Smooth muscle cell (in vitro differentiated cells): ENCODE measurements around the gene LGALS9B. TPM values are rescaled to one million over a fixed set of nuclear protein-coding genes. Genes with fewer than 3 reads are reported as not detected.
"Not testable (repeated sequence)": the region's sequence is repeated elsewhere in the genome, so short reads cannot be mapped to it uniquely, and the experiment has no call there.

ENCODE experiments used
- DNase-seq: peaks from one replicate; lab custom pipeline; 2025; ENCODE audit not compliant: unreplicated experiment; lab: John Stamatoyannopoulos, UW
- H2AFZ ChIP-seq: fragments of 200-600 bp; sonication (generic); 2 replicates; pipeline ENCODE4 v1.6.0; 2016; ENCODE audit warnings: antibody characterized with exemption, low read depth, mild to moderate bottlenecking
- H3F3A ChIP-seq: fragments of 200-600 bp; sonication (generic); 2 replicates; pipeline ENCODE4 v1.6.0; 2017; ENCODE audit warnings: antibody characterized with exemption, low read depth
- H3K27ac ChIP-seq: fragments of 200-600 bp; sonication (generic); 2 replicates; pipeline ENCODE4 v1.5.1; 2016; ENCODE audit warnings: low read depth, mild to moderate bottlenecking
- H3K27me3 ChIP-seq: fragments of 200-600 bp; sonication (generic); 2 replicates; pipeline ENCODE4 v1.6.1; 2016; ENCODE audit warnings: low read depth, mild to moderate bottlenecking
- H3K36me3 ChIP-seq: fragments of 200-600 bp; sonication (generic); 2 replicates; pipeline ENCODE4 v1.5.1; 2016; ENCODE audit warnings: low read depth
- H3K4me1 ChIP-seq: fragments of 200-600 bp; sonication (generic); 2 replicates; pipeline ENCODE4 v1.5.1; 2016; ENCODE audit warnings: low read depth
- H3K4me2 ChIP-seq: fragments of 200-600 bp; sonication (generic); 2 replicates; pipeline ENCODE4 v1.6.0; 2016; ENCODE audit warnings: mild to moderate bottlenecking
- H3K4me3 ChIP-seq: fragments of 200-600 bp; sonication (generic); 2 replicates; pipeline ENCODE4 v1.5.1; 2016; ENCODE audit warnings: mild to moderate bottlenecking
- H3K79me2 ChIP-seq: fragments of 200-600 bp; sonication (generic); 2 replicates; pipeline ENCODE4 v1.6.0; 2016; ENCODE audit warnings: low read depth, mild to moderate bottlenecking
- H3K9ac ChIP-seq: fragments of 200-600 bp; sonication (generic); 2 replicates; pipeline ENCODE4 v1.6.0; 2016; ENCODE audit warnings: low read depth
- H3K9me3 ChIP-seq: fragments of 200-600 bp; sonication (generic); replicated peaks from 2 replicates; pipeline ENCODE4 v1.5.1; 2016; ENCODE audit warnings: low read depth
- H4K20me1 ChIP-seq: fragments of 200-600 bp; sonication (generic); 2 replicates; pipeline ENCODE4 v1.6.0; 2016; ENCODE audit warnings: low read depth
- WGBS: methylation state at CpG from one replicate; pipeline ENCODE4 v1.1.7; 2016; ENCODE audit warnings: low lambda C conversion rate; 5-methylcytosine and 5-hydroxymethylcytosine counted together
- polyA plus RNA-seq: library from polyadenylated mRNA; unstranded; fragments of >200 nt; fragmentation: Nextera tagmentation; extraction: Ambion mirVana; gene quantifications from 2 replicates; pipeline ENCODE4 v1.2.1, GENCODE V29; 2016
- total RNA-seq: library from RNA; depleted of rRNA; stranded (reverse); fragments of >200 nt; gene quantifications from 2 replicates; pipeline ENCODE4 v1.2.3, GENCODE V29; 2014
- TF ChIP-seq, protein P1 (sequence below): fragments of 200-600 bp; sonication (generic); IDR thresholded peaks from 2 replicates; pipeline ENCODE4 v1.5.1; 2017; ENCODE audit warnings: borderline replicate concordance, mild to moderate bottlenecking, antibody characterized with exemption; ENCODE audit not compliant: insufficient read depth, poor library complexity, severe bottlenecking

LGALS9B gene
- total and polyA plus RNA-seq, 2 experiments from 2014 or later, result 0.90 to 1.3 TPM

DNA sequence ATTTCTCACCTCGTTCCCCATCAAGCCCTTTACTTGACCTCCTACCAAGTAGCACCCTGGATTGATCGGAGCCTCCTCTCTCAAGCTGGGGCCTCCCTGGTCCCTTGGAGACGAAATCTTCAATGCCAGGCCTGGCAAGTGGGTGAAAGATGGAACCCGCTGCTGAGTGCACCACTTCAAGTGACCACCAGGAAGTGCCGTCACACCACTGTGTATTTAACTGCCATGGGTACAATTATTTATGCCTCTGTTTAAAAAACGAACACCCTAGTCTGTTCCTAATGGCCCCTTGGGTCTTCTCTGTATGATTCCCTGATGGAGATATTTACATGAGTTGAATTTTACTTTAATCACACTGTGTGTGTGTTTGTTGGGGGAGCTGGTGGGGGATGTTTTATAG is 20.4 kb downstream of the LGALS9B start:
- TF ChIP-seq, protein P1, sequence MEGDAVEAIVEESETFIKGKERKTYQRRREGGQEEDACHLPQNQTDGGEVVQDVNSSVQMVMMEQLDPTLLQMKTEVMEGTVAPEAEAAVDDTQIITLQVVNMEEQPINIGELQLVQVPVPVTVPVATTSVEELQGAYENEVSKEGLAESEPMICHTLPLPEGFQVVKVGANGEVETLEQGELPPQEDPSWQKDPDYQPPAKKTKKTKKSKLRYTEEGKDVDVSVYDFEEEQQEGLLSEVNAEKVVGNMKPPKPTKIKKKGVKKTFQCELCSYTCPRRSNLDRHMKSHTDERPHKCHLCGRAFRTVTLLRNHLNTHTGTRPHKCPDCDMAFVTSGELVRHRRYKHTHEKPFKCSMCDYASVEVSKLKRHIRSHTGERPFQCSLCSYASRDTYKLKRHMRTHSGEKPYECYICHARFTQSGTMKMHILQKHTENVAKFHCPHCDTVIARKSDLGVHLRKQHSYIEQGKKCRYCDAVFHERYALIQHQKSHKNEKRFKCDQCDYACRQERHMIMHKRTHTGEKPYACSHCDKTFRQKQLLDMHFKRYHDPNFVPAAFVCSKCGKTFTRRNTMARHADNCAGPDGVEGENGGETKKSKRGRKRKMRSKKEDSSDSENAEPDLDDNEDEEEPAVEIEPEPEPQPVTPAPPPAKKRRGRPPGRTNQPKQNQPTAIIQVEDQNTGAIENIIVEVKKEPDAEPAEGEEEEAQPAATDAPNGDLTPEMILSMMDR, result peak; percentile 37
- not testable (repeated sequence) for H3K79me2 ChIP-seq, H2AFZ ChIP-seq, H3K4me1 ChIP-seq, H3K9ac ChIP-seq, H3K4me3 ChIP-seq, H3K9me3 ChIP-seq, DNase-seq, H3K27me3 ChIP-seq, H3K36me3 ChIP-seq, H4K20me1 ChIP-seq, H3K4me2 ChIP-seq, H3F3A ChIP-seq, H3K27ac ChIP-seq
- 76% methylated on average over 6 of the region's 6 CpGs for WGBS

DNA sequence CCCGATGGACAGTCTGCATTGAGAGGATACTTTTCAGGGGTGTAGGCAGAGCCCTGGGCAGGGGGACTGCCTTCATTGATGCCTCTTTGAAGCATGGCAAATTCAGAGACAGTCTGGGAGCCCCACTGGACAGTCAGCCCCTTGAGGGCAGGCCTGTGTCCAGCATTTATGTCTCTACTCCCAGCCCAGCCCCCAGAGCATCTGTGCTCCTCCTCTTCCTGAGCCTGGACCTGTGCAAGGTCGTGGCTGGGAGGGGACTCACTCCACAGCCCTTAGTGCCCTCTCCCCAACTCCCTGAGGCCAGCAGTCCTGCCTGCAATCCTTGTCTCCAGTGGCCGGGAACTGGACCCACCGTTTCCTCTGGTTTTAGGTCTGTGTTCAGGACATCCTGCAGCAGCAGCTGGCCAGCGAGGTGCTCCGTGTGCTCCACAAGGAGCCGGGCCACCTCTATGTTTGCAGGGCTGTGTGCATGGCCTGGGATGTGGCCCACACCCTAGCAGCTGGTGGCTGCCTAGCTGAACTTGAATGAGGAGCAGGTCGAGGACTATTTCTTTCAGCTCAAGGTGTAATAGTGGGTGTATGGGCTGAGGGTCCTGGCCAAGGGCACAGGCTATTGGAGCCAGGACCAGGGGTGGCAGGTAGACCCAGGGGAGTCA is 22.6 kb downstream of the LGALS9B start:
- not testable (repeated sequence) for H3K4me2 ChIP-seq, H3K4me1 ChIP-seq, H3K79me2 ChIP-seq, H3K27ac ChIP-seq, H4K20me1 ChIP-seq, H3K4me3 ChIP-seq, H3K9me3 ChIP-seq, H3K36me3 ChIP-seq, DNase-seq, H3K27me3 ChIP-seq, H3F3A ChIP-seq, H2AFZ ChIP-seq, H3K9ac ChIP-seq
- WGBS, result 100% methylated on average over 1 of the region's 8 CpGs

DNA sequence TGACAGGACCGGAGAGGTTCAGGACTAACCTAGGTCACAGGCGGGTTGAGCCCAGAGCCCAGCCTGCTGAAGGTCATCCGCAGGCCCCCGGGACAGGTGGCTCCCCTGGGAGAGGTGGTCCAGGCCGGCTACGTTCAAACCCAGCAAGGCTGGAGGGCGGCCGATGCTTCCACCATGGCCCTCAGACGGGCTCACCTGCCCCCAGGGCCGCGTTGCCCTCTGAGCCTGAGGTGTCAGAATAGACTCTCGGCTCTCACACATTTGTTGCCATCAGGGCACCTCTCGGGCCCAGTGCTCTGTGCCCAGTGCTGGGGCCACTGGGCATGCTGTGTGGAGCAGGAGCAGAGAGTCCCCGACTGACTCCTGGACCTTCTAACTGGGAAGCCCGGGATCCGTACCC is 23.2 kb downstream of the LGALS9B start:
- H3K27me3 ChIP-seq, H3K4me2 ChIP-seq, H3F3A ChIP-seq, H3K79me2 ChIP-seq, H3K9me3 ChIP-seq, H3K9ac ChIP-seq, H3K27ac ChIP-seq, DNase-seq, H3K4me1 ChIP-seq, H3K36me3 ChIP-seq, H2AFZ ChIP-seq, H4K20me1 ChIP-seq, H3K4me3 ChIP-seq: not testable (repeated sequence)
- 94% methylated on average over 16 of the region's 16 CpGs for whole genome bisulfite sequencing

DNA sequence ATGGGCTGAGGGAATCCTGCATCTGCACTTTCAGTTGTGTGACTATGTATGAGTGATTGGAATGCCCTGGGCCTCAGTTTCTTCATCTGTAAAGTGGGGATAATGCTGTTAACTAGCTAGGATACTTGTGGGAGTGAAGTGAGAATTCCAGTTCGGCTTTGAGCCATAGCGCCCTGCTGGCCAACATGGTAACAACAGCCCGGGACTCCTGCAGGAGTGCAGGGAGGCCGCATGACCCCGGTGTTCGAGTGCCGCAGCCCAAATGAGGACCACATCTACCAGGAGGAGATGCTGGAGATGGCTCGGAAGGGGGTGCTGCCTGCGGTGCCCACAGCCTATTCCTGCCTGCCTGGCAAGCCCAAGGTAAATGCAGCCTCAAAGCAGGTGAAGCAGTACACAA is 23.7 kb downstream of the LGALS9B start:
- H3K79me2 ChIP-seq, H2AFZ ChIP-seq, H4K20me1 ChIP-seq, H3K4me2 ChIP-seq, H3F3A ChIP-seq, H3K4me3 ChIP-seq, H3K36me3 ChIP-seq, H3K9ac ChIP-seq, H3K27me3 ChIP-seq, DNase-seq, H3K9me3 ChIP-seq, H3K27ac ChIP-seq, H3K4me1 ChIP-seq: not testable (repeated sequence)
- 59% methylated on average over 3 of the region's 9 CpGs for WGBS

GRCh38 chr17:20440665-20441064 is 26.7 kb downstream of the LGALS9B start:
- not testable (repeated sequence) for H3K9me3 ChIP-seq, H3K79me2 ChIP-seq, H3K4me2 ChIP-seq, H3K4me1 ChIP-seq, DNase-seq, H4K20me1 ChIP-seq, H3F3A ChIP-seq, H2AFZ ChIP-seq, H3K9ac ChIP-seq, H3K27ac ChIP-seq, H3K4me3 ChIP-seq, H3K36me3 ChIP-seq, H3K27me3 ChIP-seq
- 75% methylated on average over 3 of the region's 5 CpGs for WGBS

GRCh38 chr17:20435166-20435565 is 32.2 kb downstream of the LGALS9B start:
- H3K79me2 ChIP-seq, H3K9me3 ChIP-seq, H3F3A ChIP-seq, H4K20me1 ChIP-seq, H3K36me3 ChIP-seq, H3K4me2 ChIP-seq, H3K9ac ChIP-seq, H2AFZ ChIP-seq, DNase-seq, H3K4me3 ChIP-seq, H3K27ac ChIP-seq, H3K27me3 ChIP-seq, H3K4me1 ChIP-seq: not testable (repeated sequence)
- 91% methylated on average over 3 of the region's 3 CpGs for WGBS

DNA sequence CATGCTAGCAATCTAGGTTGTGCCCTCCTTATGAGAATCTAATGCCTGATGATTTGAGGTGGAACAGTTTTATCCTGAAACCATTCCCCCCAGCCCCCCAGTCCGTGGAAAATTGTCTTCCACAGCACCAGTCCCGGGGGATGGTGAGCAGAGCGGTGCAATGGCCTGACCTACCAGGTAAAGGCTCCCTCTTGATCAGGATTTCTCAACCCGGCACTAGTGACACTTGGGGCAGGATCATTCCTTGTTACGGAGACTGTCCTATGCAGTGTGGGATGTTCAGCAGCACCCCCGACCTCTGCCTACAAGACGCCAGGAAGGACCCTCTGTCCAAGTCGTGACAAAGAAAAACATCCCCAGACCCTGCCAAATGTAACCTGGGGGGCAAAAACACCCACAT is 34.0 kb downstream of the LGALS9B start:
- not testable (repeated sequence) for H3K4me1 ChIP-seq, H3K36me3 ChIP-seq, H3K4me2 ChIP-seq, H3K27ac ChIP-seq, H3K79me2 ChIP-seq, H3K27me3 ChIP-seq, DNase-seq, H3F3A ChIP-seq, H3K9ac ChIP-seq, H3K9me3 ChIP-seq, H2AFZ ChIP-seq, H4K20me1 ChIP-seq, H3K4me3 ChIP-seq
- 90% methylated on average over 7 of the region's 8 CpGs for WGBS

DNA sequence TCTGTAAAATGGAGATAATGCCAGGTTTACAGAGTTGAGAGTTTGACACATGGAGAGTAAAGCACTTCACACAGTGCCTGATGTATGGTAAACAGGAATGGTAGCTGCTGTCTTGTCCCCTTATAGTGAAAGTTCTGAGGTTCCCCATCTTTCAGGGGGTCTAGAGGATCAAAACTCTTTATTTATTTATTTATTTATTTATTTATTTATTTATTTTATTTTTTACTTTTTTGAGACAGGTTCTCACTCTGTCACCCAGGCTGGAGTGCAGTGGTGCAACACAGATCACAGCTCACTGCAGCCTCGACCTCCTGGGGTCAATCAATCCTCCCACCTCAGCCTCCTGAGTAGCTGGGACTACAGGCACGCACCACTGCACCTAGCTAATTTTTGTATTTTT is 40.1 kb downstream of the LGALS9B start:
- not testable (repeated sequence) for H3K4me2 ChIP-seq, H4K20me1 ChIP-seq, H3K4me3 ChIP-seq, H3K4me1 ChIP-seq, H3K27ac ChIP-seq, H3K79me2 ChIP-seq, H3K9me3 ChIP-seq, H3K36me3 ChIP-seq, H3F3A ChIP-seq, H3K9ac ChIP-seq, H2AFZ ChIP-seq, H3K27me3 ChIP-seq, DNase-seq
- WGBS, result 84% methylated on average over 2 of the region's 2 CpGs
